ENCODE results near the gene LAMB4.

DNA sequence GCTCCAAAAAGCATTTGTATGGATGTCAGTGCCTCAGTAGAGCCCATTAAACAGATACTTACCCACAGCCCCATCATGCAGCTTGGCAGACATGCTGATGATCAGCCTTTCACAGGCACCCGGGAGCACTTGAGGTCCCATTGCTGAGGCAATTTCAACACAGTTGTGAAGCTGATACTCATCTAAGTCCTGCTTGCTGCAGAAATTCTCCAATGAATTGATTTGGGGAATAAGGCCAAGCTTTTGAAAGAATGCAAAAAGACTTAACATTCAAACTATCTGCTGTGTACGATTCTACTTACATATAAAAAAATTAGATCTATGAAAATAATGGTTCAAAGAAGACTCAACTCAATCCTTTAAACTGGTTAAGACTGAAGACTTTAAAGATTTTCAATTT lies 60.5 kb downstream of the LAMB4 start:
- TF ChIP-seq EZH2 (IDR thresholded peaks at IDR 0.05; ENCODE audit: insufficient read depth, poor library complexity, severe bottlenecking): no peak
- TF ChIP-seq EZH2phosphoT487 (IDR thresholded peaks at IDR 0.05; ENCODE audit: insufficient read depth, low read depth): no peak

All from GM23248 (cell line).